GM23338 (cell line): ENCODE results near the gene STK24.

Experiments used
- CTCF ChIP-seq, 2 experiments: fragments of 200-600 bp in 1 of 2; sonication (generic) in 1 of 2; conservative IDR thresholded peaks; 2 replicates each; pipeline versions ENCODE4 v1.5.1 to v1.6.1; 2016 to 2017; ENCODE audit warnings: antibody characterized with exemption in 2 of 2, low read depth in 2 of 2, mild to moderate bottlenecking in 2 of 2, moderate library complexity in 1 of 2
- EZH2 ChIP-seq: fragments of 200-600 bp; sonication (generic); IDR thresholded peaks from one replicate; pipeline ENCODE4 v1.8.0; 2017; ENCODE audit warnings: antibody characterized with exemption, mild to moderate bottlenecking, low read depth; ENCODE audit not compliant: unreplicated experiment
- JUNB ChIP-seq: IDR thresholded peaks from one replicate; pipeline ENCODE4 v1.6.1; 2016; ENCODE audit warnings: antibody characterized with exemption; ENCODE audit not compliant: unreplicated experiment
- POLR2AphosphoS5 ChIP-seq: IDR thresholded peaks from 2 replicates; pipeline ENCODE4 v1.6.1; 2016; ENCODE audit warnings: antibody characterized with exemption, low read depth
- REST ChIP-seq: IDR thresholded peaks from one replicate; pipeline ENCODE4 v1.6.1; 2018; ENCODE audit warnings: antibody characterized with exemption; ENCODE audit not compliant: unreplicated experiment

- no peak for TF ChIP-seq CTCF (conservative IDR thresholded peaks at IDR 0.05; ENCODE audit: low read depth in 2 of 2)
- no peak for TF ChIP-seq POLR2AphosphoS5
- no peak for TF ChIP-seq REST
- TF ChIP-seq EZH2 = no peak
- no peak for TF ChIP-seq JUNB
These were observed 44.7 kb downstream of the STK24 start for GRCh38 chr13:98532254-98532653.
